ENCODE measurements around the gene OR4D1.

OR4D1 gene

DNA sequence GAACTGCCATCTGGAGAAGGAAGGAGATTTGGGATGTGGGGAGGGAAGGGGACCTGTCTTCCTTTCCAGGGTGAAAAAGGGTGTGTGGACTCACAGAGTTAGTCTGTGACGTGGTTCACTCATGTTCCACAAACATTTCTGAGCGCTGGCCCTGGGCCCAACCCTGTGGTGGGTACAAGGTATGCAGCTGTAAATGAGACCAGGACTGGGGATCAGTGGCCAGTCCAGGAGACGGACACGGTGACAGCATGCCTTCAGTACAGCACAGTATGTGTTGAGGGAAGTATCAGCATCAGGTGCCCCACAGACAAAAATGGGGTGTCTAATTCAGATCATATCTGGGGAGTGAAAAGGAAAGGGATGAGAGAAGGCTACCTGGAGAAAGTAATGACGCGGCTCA, 38.9 kb downstream of the OR4D1 start:
- TF ChIP-seq CTCF (IDR thresholded peaks at IDR 0.05; ENCODE audit: low read depth, low read length): no peak

DNA sequence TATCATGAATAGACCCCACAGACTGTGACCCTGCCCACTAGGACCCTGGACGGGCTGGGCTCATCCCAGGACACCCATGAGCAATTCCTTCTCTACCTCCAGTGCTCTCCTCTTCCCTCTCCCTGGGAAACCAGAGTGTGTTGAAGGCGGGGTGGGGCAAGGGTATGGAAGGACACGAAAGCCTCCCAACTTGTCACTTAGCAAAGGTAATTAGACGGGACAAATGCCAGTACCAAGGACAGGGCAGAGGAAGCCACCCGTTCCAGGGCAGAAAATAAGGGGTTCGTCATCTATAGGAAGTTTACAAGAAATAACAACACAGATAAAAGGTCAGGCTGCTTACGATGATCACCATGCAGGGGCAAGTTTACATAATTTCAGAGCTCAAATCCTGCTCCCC, 39.5 kb downstream of the OR4D1 start:
- H3K4me3 ChIP-seq (ENCODE audit: low read depth, low read length): no peak overlapping the region
- no peak for TF ChIP-seq CTCF (IDR thresholded peaks at IDR 0.05; ENCODE audit: low read depth, low read length)

More for the DNA sequence above, 38.9 kb downstream of the OR4D1 start:
- no peak overlapping the region for H3K4me3 ChIP-seq (ENCODE audit: low read depth, low read length)

GRCh38 chr17:58189436-58190146, 41.4 kb downstream of the OR4D1 start:
- TF ChIP-seq CTCF (IDR thresholded peaks at IDR 0.05; ENCODE audit: low read depth, low read length): no peak
- H3K4me3 ChIP-seq (ENCODE audit: low read depth, low read length): no peak overlapping the region

DNA sequence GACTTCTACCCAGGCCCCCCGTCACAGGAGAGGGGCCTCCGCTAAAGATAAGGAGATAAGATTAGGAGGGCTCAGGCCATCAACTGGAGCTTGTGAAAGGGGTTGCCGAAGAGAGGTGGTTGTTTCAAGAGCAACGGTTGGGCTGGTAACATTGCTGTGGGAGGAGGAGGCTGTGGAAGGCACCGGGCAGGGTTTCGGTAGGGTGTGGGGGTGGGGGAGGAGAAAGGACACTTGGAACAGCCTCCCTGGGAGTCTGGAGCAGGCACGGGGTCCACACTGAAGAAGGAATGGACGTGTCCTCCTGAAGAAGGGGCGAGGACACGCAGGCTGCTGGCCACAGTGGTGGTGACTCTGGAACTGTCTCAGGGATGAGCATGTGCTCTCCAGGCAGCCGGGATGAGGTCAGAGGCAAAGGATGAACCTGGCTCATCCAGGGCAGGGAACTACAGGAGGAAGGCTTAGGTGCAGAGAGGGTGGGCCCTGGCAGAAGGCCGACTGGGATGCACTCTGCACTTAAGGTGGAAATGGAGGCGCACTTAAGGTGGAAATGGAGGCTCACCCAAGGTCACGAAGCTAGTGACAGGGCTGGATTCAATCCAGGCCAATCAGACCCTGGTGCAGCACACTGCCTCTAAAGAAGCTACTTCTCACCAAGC, 43.2 kb downstream of the OR4D1 start:
- no peak overlapping the region for H3K4me3 ChIP-seq (ENCODE audit: low read depth, low read length)
- no peak for TF ChIP-seq CTCF (IDR thresholded peaks at IDR 0.05; ENCODE audit: low read depth, low read length)

- no peak within 1 kb of the TSS for H3K4me3 ChIP-seq (ENCODE audit: low read depth, low read length)
- TF ChIP-seq CTCF (IDR thresholded peaks at IDR 0.05; ENCODE audit: low read depth, low read length): no peak
These were observed 44.4 kb downstream of the OR4D1 start, which contains the start of gene EPX for GRCh38 chr17:58192612-58193011. TSS of gene EPX (plus strand) at chr17:58192726. CDS start at chr17:58192847, 121 bp downstream.

DNA sequence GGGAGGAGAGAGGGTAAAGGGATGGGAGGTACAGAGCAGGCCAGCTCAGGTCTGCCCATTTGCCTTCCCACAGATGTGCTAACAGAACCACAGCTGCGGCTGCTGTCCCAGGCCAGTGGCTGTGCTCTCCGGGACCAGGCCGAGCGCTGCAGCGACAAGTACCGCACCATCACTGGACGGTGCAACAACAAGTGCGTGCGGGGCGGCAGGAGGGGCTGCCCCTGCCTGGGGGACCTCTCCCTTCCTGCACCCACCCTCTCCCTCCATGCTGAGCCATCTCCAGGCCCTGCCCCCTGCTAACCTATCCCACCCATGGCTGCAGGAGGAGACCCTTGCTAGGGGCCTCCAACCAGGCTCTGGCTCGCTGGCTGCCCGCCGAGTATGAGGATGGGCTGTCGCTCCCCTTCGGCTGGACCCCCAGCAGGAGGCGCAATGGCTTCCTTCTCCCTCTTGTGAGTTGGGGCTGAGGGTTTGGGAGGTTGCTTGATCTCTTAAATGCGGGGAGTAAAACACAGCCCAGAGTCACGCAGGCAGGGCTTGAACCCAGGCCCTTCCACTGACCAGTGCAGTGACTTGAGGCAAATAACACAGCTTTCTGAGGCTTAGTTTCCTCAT, 45.6 kb downstream of the OR4D1 start:
- no peak overlapping the region for H3K4me3 ChIP-seq (ENCODE audit: low read depth, low read length)
- no peak for TF ChIP-seq CTCF (IDR thresholded peaks at IDR 0.05; ENCODE audit: low read depth, low read length)

All from WI38 (cell line).